K562 (cell line): ENCODE data around the gene SMIM17. TPM values are rescaled to one million over a fixed set of nuclear protein-coding genes. Genes with fewer than 3 reads are reported as not detected.

Experiments used
- ATAC-seq: fragments of 200-7000 bp; cut with Tn5 transposase; 3 replicates; pipeline ENCODE4 v1.9.1; 2020; ENCODE audit warnings: moderate library complexity
- BruUV-seq: library from RNA; stranded (reverse); fragments of 400-500 nt; replicated peaks from 2 replicates; lab custom pipeline; 2021; lab: Mats Ljungman, UMichigan
- CTCF ChIA-PET: fragments of 300-600 bp; formaldehyde crosslinking; extraction: SDS; loops from one replicate; lab custom pipeline; 2021; ENCODE audit warnings: low intra/inter-chr PET ratio; lab: Yijun Ruan, JAX
- POLR2A ChIA-PET: fragments of 300-600, 350-650 bp; sonication (Branson Sonifier 250); formaldehyde crosslinking; extraction: SDS; loops from one replicate; lab custom pipeline; 2021; ENCODE audit warnings: antibody characterized with exemption, inconsistent platforms; lab: Yijun Ruan, JAX
- DNase-seq, 4 experiments: peaks; one replicate each; pipeline versions ENCODE4 v3.0.0 to v3.0.0-alpha.2; 2011 to 2018; ENCODE audit warnings: low spot score in 3 of 4, mixed read lengths in 3 of 4; ENCODE audit errors: extremely low read depth in 1 of 4
- FAIRE-seq: peaks from 2 replicates; lab custom pipeline; 2011; peaks lifted over from hg19 to GRCh38; lab: Jason Lieb, UNC
- H2AFZ ChIP-seq: 2 replicates; pipeline ENCODE4 v1.6.0; 2011; ENCODE audit warnings: low read depth, low read length, control low read depth, inconsistent platforms
- H3K27ac ChIP-seq: fragments of 200-600 bp; 3 replicates; pipeline ENCODE4 v1.8.0; 2011; ENCODE audit warnings: low read depth, mild to moderate bottlenecking, control low read depth, inconsistent platforms, low read length, moderate library complexity, mixed read lengths; ENCODE audit errors: extremely low read depth
- H3K27me3 ChIP-seq, 2 experiments: fragments of 300-600 bp in 1 of 2; 2 replicates in 1 of 2; 3 replicates in 1 of 2; pipeline versions ENCODE4 v1.6.0 to v1.8.0; 2011; ENCODE audit warnings: inconsistent platforms in 2 of 2, low read length in 2 of 2, mild to moderate bottlenecking in 1 of 2, mixed read lengths in 1 of 2, moderate library complexity in 1 of 2; ENCODE audit not compliant: control insufficient read depth in 2 of 2, insufficient read depth in 2 of 2
- H3K36me3 ChIP-seq: fragments of 300-600 bp; 3 replicates; pipeline ENCODE4 v1.8.0; 2011; ENCODE audit warnings: mild to moderate bottlenecking, low read length, inconsistent platforms; ENCODE audit not compliant: control insufficient read depth, insufficient read depth
- H3K4me1 ChIP-seq, 2 experiments: fragments of 200-600 bp in 1 of 2; replicated peaks in 1 of 2; 2 replicates in 1 of 2; 3 replicates in 1 of 2; pipeline versions ENCODE4 v1.5.1 to v1.8.0; 2011; ENCODE audit warnings: inconsistent platforms in 2 of 2, low read length in 2 of 2, mild to moderate bottlenecking in 1 of 2, mixed read lengths in 1 of 2, moderate library complexity in 1 of 2; ENCODE audit not compliant: control insufficient read depth in 2 of 2, insufficient read depth in 2 of 2
- H3K4me2 ChIP-seq: 2 replicates; pipeline ENCODE4 v1.6.1; 2011; ENCODE audit warnings: low read length, control low read depth, inconsistent platforms, mixed read lengths; ENCODE audit not compliant: insufficient read depth
- H3K4me3 ChIP-seq: fragments of 200-600 bp; sonication (generic), shearing (Covaris generic); 2 replicates; pipeline ENCODE4 v1.5.1; 2016; ENCODE audit warnings: control low read depth, inconsistent platforms
- H3K79me2 ChIP-seq: fragments of 200-600 bp; 3 replicates; pipeline ENCODE4 v1.8.0; 2011; ENCODE audit warnings: low read length, inconsistent platforms; ENCODE audit not compliant: control insufficient read depth, insufficient read depth
- H3K9ac ChIP-seq, 2 experiments: 2 replicates each; pipeline versions ENCODE4 v1.6.0 to v1.6.1; 2011; ENCODE audit warnings: low read depth in 2 of 2, low read length in 2 of 2, control low read depth in 1 of 2, inconsistent platforms in 1 of 2, mild to moderate bottlenecking in 1 of 2, mixed read lengths in 1 of 2; ENCODE audit not compliant: insufficient read depth in 1 of 2
- H3K9me1 ChIP-seq: one replicate; pipeline ENCODE4 v1.6.0; 2011; ENCODE audit warnings: inconsistent platforms, mild to moderate bottlenecking, low read length, moderate library complexity; ENCODE audit not compliant: control insufficient read depth, insufficient read depth
- H3K9me3 ChIP-seq: replicated peaks from 2 replicates; pipeline ENCODE4 v1.5.1; 2011; ENCODE audit warnings: low read depth, low read length, inconsistent platforms; ENCODE audit not compliant: control insufficient read depth, insufficient read depth
- H4K20me1 ChIP-seq: replicated peaks from 2 replicates; pipeline ENCODE4 v1.6.1; 2011; ENCODE audit warnings: low read length, inconsistent platforms, mixed read lengths; ENCODE audit not compliant: control insufficient read depth, insufficient read depth
- ATF7 ChIP-seq: fragments of 450-650 bp; IDR thresholded peaks from 2 replicates; pipeline ENCODE4 v1.7.1; 2014; ENCODE audit warnings: mild to moderate bottlenecking, moderate library complexity
- DIDO1 ChIP-seq: fragments of 450-650 bp; IDR thresholded peaks from 2 replicates; pipeline ENCODE4 v1.6.1; 2016; ENCODE audit warnings: low read depth, missing biosample characterization, missing genetic modification characterization
- HNRNPLL ChIP-seq: fragments of 200-400 bp; formaldehyde crosslinking; IDR thresholded peaks from 2 replicates; pipeline ENCODE4 v1.6.1; 2017; ENCODE audit warnings: low read length, low read depth, mild to moderate bottlenecking; ENCODE audit not compliant: poor library complexity, severe bottlenecking
- NCOA1 ChIP-seq: fragments of 450-650 bp; IDR thresholded peaks from 2 replicates; pipeline ENCODE4 v1.6.1; 2016; ENCODE audit warnings: low read depth
- NFE2L1 ChIP-seq: fragments of 450-650 bp; IDR thresholded peaks from 2 replicates; pipeline ENCODE4 v1.6.1; 2016; ENCODE audit warnings: missing genetic modification characterization, low read depth, mild to moderate bottlenecking, missing compliant biosample characterization, moderate library complexity, borderline replicate concordance
- NFRKB ChIP-seq: fragments of 450-650 bp; IDR thresholded peaks from 2 replicates; pipeline ENCODE4 v1.6.1; 2016; ENCODE audit warnings: low read depth
- NR1H2 ChIP-seq: sonication (generic); formaldehyde crosslinking; IDR thresholded peaks from 2 replicates; pipeline ENCODE4 v1.4.0; 2020; ENCODE audit warnings: mild to moderate bottlenecking, missing genetic modification reagents
- SMARCA5 ChIP-seq: fragments of 450-650 bp; IDR thresholded peaks from 2 replicates; pipeline ENCODE4 v1.6.1; 2016
- TAL1 ChIP-seq: fragments of 450-650 bp; IDR thresholded peaks from 2 replicates; pipeline ENCODE4 v1.6.1; 2016; ENCODE audit warnings: mild to moderate bottlenecking
- XRCC4 ChIP-seq: IDR thresholded peaks from one replicate; pipeline ENCODE4 v1.6.1; 2011; ENCODE audit not compliant: insufficient read depth, insufficient read length; ENCODE audit errors: extremely low read depth
- ZBTB1 ChIP-seq: sonication (generic); formaldehyde crosslinking; IDR thresholded peaks from 2 replicates; pipeline ENCODE4 v1.8.1; 2023; ENCODE audit warnings: missing genetic modification reagents, low read depth, mild to moderate bottlenecking, borderline replicate concordance
- ZNF140 ChIP-seq: fragments of 250-450 bp; sonication (Bioruptor Pico); IDR thresholded peaks from 2 replicates; pipeline ENCODE4 v1.8.0; 2021; ENCODE audit warnings: moderate library complexity, mild to moderate bottlenecking, inconsistent platforms
- WGBS: fragments of 100-300 bp; shearing (Covaris generic); methylation state at CpG from one replicate; pipeline ENCODE4 v1.1.6; 2016; ENCODE audit warnings: low coverage, mixed read lengths; ENCODE audit not compliant: insufficient coverage; ENCODE audit errors: missing lambda C conversion rate; 5-methylcytosine and 5-hydroxymethylcytosine counted together
- in situ Hi-C: fragments of 300-500 bp; cut with MboI; formaldehyde crosslinking; loops from 4 replicates; pipeline ENCODE4 v1.15.0; 2018; ENCODE audit warnings: inconsistent platforms, mixed read lengths
- intact Hi-C: fragments of 100-400 bp; cut with micrococcal nuclease; formaldehyde crosslinking; loops from 2 replicates; pipeline ENCODE4 v1.14.2; 2022
- polyA plus RNA-seq, 8 experiments: library from polyadenylated mRNA; depleted of rRNA in 4 of 8; stranded (reverse) in 5 of 8; unstranded in 3 of 8; fragments of >200 nt; fragmentation: Nextera tagmentation in 2 of 8; fragmentation: Illumina TruSeq in 1 of 8; extraction: Ambion mirVana in 2 of 8; extraction: Trizol in 1 of 8; gene quantifications; 2 replicates each; pipeline versions ENCODE4 v1.2.1 to v1.2.3, GENCODE V29; 2011 to 2014; ENCODE audit warnings: inconsistent platforms in 1 of 8, missing spikeins in 1 of 8
- total RNA-seq, 7 experiments: library from RNA; depleted of rRNA in 6 of 7; stranded (reverse); fragments of >200 nt in 6 of 7; fragmentation: Illumina TruSeq in 2 of 7; extraction: Trizol in 2 of 7; gene quantifications; 2 replicates each; pipeline versions ENCODE4 v1.2.1 to v1.2.3, GENCODE V29; 2011 to 2021; ENCODE audit warnings: low replicate concordance in 1 of 7
- TF ChIP-seq, protein P1 (sequence below): sonication (generic); formaldehyde crosslinking; IDR thresholded peaks from 2 replicates; pipeline ENCODE4 v1.8.1; 2022; ENCODE audit warnings: missing genetic modification reagents
- TF ChIP-seq, protein P2 (sequence below): fragments of 250-450 bp; sonication (Bioruptor Pico); IDR thresholded peaks from 2 replicates; pipeline ENCODE4 v1.9.0; 2021; ENCODE audit warnings: mild to moderate bottlenecking
- TF ChIP-seq, protein P3 (sequence below), 2 experiments: IDR thresholded peaks; 2 replicates each; pipeline ENCODE4 v1.6.1; 2011; ENCODE audit warnings: borderline replicate concordance in 1 of 2, control low read depth in 1 of 2, low read depth in 1 of 2, low read length in 1 of 2, mild to moderate bottlenecking in 1 of 2, mixed read lengths in 1 of 2, moderate library complexity in 1 of 2; ENCODE audit not compliant: insufficient read depth in 1 of 2, insufficient read length in 1 of 2, poor library complexity in 1 of 2, severe bottlenecking in 1 of 2; ENCODE audit errors: extremely low read depth in 1 of 2
- TF ChIP-seq, protein P4 (sequence below): fragments of 250-450 bp; sonication (Bioruptor Pico); IDR thresholded peaks from 2 replicates; pipeline ENCODE4 v1.8.0; 2022; ENCODE audit warnings: inconsistent platforms

SMIM17 gene
- total and polyA plus RNA-seq, 9 of the 15 experiments (the other 6 are each of a cell fraction or from before 2014, with no cell fraction given) = not detected

DNA sequence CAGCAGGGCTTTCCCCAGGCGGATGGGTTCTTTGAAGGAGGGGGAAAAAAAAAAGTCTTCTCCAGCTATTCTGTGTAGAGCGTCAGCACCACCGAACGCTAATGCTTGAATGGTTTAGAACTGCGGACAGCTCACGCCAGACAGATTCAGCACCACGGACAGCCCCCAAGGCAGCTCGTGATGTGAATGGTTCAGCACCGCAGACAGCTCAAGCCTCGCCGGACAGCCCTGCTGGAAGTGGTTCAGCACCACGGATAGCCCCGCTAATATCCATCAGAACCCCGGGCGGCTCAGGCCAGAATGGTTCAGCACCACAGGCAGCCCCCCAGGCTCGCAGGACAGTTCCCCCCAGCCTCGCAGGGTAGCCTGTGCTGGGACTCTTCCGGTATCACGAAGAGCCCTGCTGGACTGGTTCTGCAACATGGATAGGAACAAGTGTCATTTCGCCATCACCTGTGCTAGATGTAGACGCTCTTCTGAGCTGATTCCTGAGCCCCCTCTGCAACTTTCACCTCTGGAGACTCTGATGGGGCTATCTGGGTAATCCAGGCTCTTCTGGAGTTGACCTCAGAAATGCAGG lies 4.9 kb upstream of the SMIM17 start:
- H3K27ac ChIP-seq = no peak overlapping the region
- intact Hi-C loops (no loop called here), in situ Hi-C loops (no loop called here)
- no TSS peak for BruUV-seq
- no peaks in the 10 kb centered on the region for H3K9me1 ChIP-seq
- POLR2A ChIA-PET = interaction anchor here (0.7 kb wide), 2 partner anchors 34 to 752 kb away, joined by 3 read pairs; partner anchors contain the start of gene ZNF548
- H3K36me3 ChIP-seq = no peaks in the 10 kb centered on the region
- H3K27me3 ChIP-seq = no peaks in the 10 kb centered on the region
- DNase-seq (peak; percentile 51 to 66 (median 58)), ATAC-seq (peak; percentile 77), FAIRE-seq (no peak)
- 4% methylated on average over 19 of the region's 21 CpGs for WGBS
- no peaks in the 10 kb centered on the region for H3K4me1 ChIP-seq
- H3K4me3 ChIP-seq = no peak overlapping the region
- no peaks in the 10 kb centered on the region for H4K20me1 ChIP-seq
- no peak overlapping the region for H3K4me2 ChIP-seq
- H3K9me3 ChIP-seq = peaks cover 1% of the 10 kb centered on the region; the same call in 1 of the 2 replicates
- no peaks in the 10 kb centered on the region for H3K79me2 ChIP-seq
- H2AFZ ChIP-seq = no peak overlapping the region
- H3K9ac ChIP-seq = no peak overlapping the region
- CTCF ChIA-PET = no interaction called here
- TF ChIP-seq NCOA1 = peak; percentile 98
- TF ChIP-seq ATF7 = no peak
- no peak for TF ChIP-seq ZNF140 (CRISPR knock-in tag)
- TF ChIP-seq, protein P1, sequence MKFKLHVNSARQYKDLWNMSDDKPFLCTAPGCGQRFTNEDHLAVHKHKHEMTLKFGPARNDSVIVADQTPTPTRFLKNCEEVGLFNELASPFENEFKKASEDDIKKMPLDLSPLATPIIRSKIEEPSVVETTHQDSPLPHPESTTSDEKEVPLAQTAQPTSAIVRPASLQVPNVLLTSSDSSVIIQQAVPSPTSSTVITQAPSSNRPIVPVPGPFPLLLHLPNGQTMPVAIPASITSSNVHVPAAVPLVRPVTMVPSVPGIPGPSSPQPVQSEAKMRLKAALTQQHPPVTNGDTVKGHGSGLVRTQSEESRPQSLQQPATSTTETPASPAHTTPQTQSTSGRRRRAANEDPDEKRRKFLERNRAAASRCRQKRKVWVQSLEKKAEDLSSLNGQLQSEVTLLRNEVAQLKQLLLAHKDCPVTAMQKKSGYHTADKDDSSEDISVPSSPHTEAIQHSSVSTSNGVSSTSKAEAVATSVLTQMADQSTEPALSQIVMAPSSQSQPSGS (CRISPR knock-in tag) = peak; percentile 51; the same call in 1 of the 2 replicates
- 0 out of 2 replicates have a peak, but pooled peaks have one; percentile 76 for TF ChIP-seq NR1H2 (CRISPR knock-in tag)
- TF ChIP-seq, protein P2, sequence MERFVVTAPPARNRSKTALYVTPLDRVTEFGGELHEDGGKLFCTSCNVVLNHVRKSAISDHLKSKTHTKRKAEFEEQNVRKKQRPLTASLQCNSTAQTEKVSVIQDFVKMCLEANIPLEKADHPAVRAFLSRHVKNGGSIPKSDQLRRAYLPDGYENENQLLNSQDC (CRISPR knock-in tag) = no peak
- TF ChIP-seq HNRNPLL = no peak
- no peak for TF ChIP-seq XRCC4
- TF ChIP-seq, protein P3, sequence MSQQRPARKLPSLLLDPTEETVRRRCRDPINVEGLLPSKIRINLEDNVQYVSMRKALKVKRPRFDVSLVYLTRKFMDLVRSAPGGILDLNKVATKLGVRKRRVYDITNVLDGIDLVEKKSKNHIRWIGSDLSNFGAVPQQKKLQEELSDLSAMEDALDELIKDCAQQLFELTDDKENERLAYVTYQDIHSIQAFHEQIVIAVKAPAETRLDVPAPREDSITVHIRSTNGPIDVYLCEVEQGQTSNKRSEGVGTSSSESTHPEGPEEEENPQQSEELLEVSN (IDR thresholded peaks at IDR 0.05; ENCODE audit: borderline replicate concordance in 1 of 2, extremely low read depth in 1 of 2, insufficient read depth in 1 of 2, insufficient read length in 1 of 2, low read depth in 1 of 2, low read length in 1 of 2, poor library complexity in 1 of 2, severe bottlenecking in 1 of 2) = no peak
- TF ChIP-seq NFE2L1 = no peak
- TF ChIP-seq NFRKB = no peak
- no peak for TF ChIP-seq TAL1
- no peak for TF ChIP-seq SMARCA5
- TF ChIP-seq DIDO1 = no peak
- peak; percentile 58; the same call in 1 of the 2 replicates for TF ChIP-seq ZBTB1 (CRISPR knock-in tag)
- TF ChIP-seq, protein P4, sequence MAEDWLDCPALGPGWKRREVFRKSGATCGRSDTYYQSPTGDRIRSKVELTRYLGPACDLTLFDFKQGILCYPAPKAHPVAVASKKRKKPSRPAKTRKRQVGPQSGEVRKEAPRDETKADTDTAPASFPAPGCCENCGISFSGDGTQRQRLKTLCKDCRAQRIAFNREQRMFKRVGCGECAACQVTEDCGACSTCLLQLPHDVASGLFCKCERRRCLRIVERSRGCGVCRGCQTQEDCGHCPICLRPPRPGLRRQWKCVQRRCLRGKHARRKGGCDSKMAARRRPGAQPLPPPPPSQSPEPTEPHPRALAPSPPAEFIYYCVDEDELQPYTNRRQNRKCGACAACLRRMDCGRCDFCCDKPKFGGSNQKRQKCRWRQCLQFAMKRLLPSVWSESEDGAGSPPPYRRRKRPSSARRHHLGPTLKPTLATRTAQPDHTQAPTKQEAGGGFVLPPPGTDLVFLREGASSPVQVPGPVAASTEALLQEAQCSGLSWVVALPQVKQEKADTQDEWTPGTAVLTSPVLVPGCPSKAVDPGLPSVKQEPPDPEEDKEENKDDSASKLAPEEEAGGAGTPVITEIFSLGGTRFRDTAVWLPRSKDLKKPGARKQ (CRISPR knock-in tag) = no peak
